Activated naive CD8-positive, alpha-beta T cell (primary cell): Measurements from ENCODE around the gene TRIM7.

Experiments
- H3K27ac Mint-ChIP-seq: one replicate; pipeline ENCODE4 v1.8.0; 2021; ENCODE audit warnings: mixed read lengths
- H3K27me3 Mint-ChIP-seq: one replicate; pipeline ENCODE4 v1.8.0; 2021; ENCODE audit warnings: mixed read lengths
- H3K36me3 Mint-ChIP-seq: one replicate; pipeline ENCODE4 v1.8.0; 2021; ENCODE audit warnings: mixed read lengths
- H3K4me1 Mint-ChIP-seq: one replicate; pipeline ENCODE4 v1.8.0; 2021; ENCODE audit warnings: low read depth, mixed read lengths
- H3K4me3 Mint-ChIP-seq: one replicate; pipeline ENCODE4 v1.8.0; 2021; ENCODE audit warnings: mild to moderate bottlenecking, mixed read lengths
- H3K9me3 Mint-ChIP-seq: one replicate; pipeline ENCODE4 v1.8.0; 2021; ENCODE audit warnings: low read depth, mixed read lengths

Gene TRIM7

DNA sequence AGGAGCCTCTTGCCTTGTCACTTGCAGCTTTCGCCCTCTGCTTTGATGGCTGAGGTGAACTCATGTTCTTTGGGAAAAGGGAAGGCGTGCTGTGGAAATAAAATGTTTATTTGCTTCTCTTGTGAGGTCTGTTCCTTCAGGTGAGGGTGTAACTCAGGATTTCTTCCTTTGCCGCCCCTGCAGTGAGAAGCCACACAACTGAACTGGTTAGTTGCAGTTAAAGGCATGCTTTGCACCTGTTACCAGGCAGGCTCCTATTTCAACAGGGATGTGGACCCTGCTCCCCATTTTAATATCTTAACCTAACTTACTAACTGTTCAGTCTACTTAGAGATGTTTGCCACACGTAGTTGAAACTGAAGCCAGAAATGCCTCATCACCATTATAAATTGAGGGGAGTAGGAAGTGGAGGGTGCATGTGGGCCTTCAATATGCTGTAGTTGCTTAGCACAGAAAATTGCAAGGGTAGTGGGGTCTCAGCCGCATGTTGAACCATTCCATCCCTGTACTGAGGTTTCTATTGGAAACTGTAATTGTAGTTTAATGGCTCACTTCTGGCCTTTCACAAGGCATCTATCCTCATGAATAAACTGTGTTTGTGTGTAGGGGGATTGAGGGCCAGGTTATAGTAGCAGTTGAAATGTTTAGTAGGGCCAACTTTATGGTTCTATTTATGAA is 30.8 kb upstream of the TRIM7 start:
- Mint-ChIP-seq H3K9me3 (no peaks in the 10 kb centered on the region), H3K4me3 (no peak overlapping the region), H3K27ac (peak overlapping the region; percentile 77), H3K27me3 (no peaks in the 10 kb centered on the region), H3K4me1 (peaks cover 36% of the 10 kb centered on the region), H3K36me3 (peaks cover 13% of the 10 kb centered on the region)

DNA sequence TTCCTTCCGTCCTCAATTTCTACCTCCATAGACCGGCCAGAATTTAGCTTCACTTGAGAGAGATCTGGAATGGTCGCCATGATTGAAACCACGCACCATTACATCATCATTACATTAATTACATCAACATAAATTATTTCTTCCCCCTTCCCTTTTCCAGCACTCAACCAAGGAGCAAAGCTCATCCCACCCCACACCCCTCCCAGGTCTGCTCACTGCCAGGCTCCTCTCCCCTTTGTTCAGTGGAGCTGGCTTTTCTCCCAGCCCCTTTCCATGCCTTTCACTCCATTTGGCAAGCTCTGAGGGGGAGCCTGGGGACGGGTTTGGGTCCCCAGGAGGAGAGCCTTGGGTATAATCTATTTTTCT is 30.3 kb upstream of the TRIM7 start:
- H3K27ac Mint-ChIP-seq, result peak overlapping the region; percentile 77
- H3K4me1 Mint-ChIP-seq, result peaks cover 38% of the 10 kb centered on the region
- H3K27me3 Mint-ChIP-seq, result no peaks in the 10 kb centered on the region
- peaks cover 13% of the 10 kb centered on the region for H3K36me3 Mint-ChIP-seq
- no peaks in the 10 kb centered on the region for H3K9me3 Mint-ChIP-seq
- no peak overlapping the region for H3K4me3 Mint-ChIP-seq

DNA sequence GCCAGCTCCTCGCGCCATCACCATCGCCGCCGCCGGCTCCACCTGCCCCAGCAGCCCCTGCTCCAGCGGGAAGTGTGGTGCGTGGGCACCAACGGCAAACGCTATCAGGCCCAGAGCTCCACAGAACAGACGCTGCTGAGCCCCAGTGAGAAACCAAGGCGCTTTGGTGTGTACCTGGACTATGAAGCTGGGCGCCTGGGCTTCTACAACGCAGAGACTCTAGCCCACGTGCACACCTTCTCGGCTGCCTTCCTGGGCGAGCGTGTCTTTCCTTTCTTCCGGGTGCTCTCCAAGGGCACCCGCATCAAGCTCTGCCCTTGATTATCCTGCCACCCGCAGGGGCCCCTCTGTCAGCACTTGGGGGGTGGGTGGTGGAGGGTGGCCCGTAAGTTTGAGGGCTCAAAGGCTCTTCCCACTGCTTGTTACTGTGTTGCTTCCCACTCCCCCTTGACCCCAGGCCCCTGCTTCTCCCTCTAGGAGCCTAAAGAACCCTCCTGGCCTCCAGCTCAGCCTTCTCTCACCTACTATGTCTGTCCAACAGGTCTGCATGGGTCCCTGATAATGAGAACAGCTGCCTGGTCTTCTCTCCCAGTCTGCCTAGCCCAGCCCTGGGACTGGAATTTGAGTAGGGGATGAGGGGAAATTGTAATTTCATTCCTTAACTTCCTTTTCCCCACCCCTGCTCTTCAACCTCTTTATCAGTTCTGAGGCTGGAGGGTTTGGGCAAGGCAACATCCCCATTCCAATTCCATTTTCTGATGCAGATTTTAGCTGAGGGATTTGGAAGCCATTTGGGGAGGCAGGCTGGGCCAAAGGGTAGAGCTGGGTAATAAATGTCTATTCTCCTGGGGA is 29.7 kb upstream of the TRIM7 start:
- no peaks in the 10 kb centered on the region for H3K27me3 Mint-ChIP-seq
- H3K27ac Mint-ChIP-seq, result peak overlapping the region; percentile 77
- peaks cover 39% of the 10 kb centered on the region for H3K4me1 Mint-ChIP-seq
- H3K9me3 Mint-ChIP-seq, result no peaks in the 10 kb centered on the region
- peaks cover 13% of the 10 kb centered on the region for H3K36me3 Mint-ChIP-seq
- no peak overlapping the region for H3K4me3 Mint-ChIP-seq

DNA sequence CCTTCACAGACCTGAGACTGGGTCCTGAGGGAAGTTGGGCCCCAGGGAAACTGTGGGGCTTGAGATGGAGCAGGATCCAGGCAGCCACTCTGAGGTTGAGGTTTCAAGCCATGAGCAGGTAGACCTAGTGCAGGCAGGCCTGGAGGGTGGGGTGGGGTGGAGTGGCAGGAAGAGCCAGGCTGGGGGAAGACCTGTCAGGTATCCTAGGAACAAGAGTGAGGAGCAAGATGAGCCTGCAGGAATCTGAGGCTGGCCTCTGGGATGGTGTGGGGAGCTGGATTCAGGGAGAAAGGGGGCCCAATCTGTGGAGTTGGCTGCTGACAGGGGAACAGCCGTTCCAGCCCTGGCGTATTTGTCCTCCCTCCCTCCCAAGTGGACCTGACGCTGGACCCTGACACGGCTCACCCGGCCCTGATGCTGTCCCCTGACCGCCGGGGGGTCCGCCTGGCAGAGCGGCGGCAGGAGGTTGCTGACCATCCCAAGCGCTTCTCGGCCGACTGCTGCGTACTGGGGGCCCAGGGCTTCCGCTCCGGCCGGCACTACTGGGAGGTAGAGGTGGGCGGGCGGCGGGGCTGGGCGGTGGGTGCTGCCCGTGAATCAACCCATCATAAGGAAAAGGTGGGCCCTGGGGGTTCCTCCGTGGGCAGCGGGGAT is 28.9 kb upstream of the TRIM7 start:
- no peaks in the 10 kb centered on the region for H3K27me3 Mint-ChIP-seq
- peaks cover 14% of the 10 kb centered on the region for H3K36me3 Mint-ChIP-seq
- H3K27ac Mint-ChIP-seq, result no peak overlapping the region
- H3K9me3 Mint-ChIP-seq, result no peaks in the 10 kb centered on the region
- H3K4me1 Mint-ChIP-seq, result peaks cover 41% of the 10 kb centered on the region
- no peak overlapping the region for H3K4me3 Mint-ChIP-seq

DNA sequence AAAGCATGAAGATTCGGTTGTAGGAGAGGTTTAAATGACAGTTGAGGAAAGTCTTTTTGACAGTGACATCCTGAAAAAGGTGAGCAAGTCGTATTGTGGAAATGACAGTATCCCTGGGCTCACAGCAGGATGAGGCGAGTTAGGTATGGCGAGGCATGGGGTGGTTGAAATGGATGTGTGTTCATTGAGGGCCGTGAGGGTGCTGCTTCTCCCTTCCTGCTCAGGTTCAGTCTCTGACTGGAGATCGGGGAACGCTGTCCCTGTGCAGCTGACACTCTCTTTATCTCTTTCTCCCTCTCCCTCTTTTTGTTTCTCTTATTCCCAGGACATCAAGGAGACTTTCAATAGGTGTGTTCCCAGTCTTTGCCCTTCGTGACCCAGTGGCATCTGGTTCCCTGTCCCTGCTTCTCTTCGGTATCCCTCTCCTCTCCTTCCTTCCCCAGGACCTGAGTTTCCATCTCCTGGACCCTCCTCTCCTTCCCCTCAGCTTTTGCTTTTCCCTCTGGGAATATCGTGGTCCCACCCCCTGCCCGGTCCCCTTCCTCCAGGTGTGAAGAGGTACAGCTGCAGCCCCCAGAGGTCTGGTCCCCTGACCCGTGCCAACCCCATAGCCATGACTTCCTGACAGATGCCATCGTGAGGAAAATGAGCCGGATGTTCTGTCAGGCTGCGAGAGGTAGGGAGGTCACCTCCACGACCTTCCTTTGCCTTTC is 28.2 kb upstream of the TRIM7 start:
- Mint-ChIP-seq H3K4me1 (peaks cover 37% of the 10 kb centered on the region), H3K27ac (peak overlapping the region; percentile 8), H3K9me3 (no peaks in the 10 kb centered on the region), H3K36me3 (peaks cover 12% of the 10 kb centered on the region), H3K27me3 (no peaks in the 10 kb centered on the region), H3K4me3 (no peak overlapping the region)

DNA sequence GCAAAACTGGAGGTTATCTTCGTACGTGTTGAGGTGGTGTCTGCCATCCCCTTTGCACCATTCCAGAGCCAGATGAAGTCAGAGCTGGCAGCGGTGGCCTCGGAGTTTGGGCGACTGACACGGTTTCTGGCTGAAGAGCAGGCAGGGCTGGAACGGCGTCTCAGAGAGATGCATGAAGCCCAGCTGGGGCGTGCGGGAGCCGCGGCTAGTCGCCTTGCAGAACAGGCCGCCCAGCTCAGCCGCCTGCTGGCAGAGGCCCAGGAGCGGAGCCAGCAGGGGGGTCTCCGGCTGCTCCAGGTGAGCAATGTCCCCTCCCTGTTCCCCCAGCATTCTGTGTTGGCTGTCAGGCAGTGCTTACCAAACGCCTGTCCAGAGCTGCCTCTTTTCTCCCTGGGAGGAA is 27.6 kb upstream of the TRIM7 start:
- H3K36me3 Mint-ChIP-seq, result peaks cover 8% of the 10 kb centered on the region
- no peaks in the 10 kb centered on the region for H3K27me3 Mint-ChIP-seq
- peaks cover 31% of the 10 kb centered on the region for H3K4me1 Mint-ChIP-seq
- no peak overlapping the region for H3K27ac Mint-ChIP-seq
- no peaks in the 10 kb centered on the region for H3K9me3 Mint-ChIP-seq
- H3K4me3 Mint-ChIP-seq, result no peak overlapping the region

DNA sequence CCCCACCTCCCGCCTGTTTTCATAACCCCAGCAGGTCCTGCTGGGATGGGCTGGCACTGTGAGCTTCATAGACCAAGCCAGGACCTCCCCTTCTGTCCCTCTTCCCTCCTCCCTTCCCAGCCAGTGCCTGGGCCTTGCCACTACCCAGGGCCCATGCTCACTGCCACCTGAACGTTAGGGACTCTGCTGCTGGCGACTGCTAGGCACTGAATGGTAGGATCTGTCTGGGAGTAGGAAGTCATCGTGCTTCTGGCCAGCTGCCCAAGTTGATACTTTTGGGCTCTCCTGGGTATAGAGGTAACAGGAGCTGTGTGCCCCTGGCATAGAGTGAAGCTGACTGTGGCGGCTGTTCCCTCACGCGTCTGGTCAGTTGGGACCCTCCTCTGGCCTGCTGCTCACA is 26.4 kb upstream of the TRIM7 start:
- no peaks in the 10 kb centered on the region for H3K27me3 Mint-ChIP-seq
- peaks cover 4% of the 10 kb centered on the region for H3K36me3 Mint-ChIP-seq
- no peak overlapping the region for H3K4me3 Mint-ChIP-seq
- no peak overlapping the region for H3K27ac Mint-ChIP-seq
- no peaks in the 10 kb centered on the region for H3K9me3 Mint-ChIP-seq
- peaks cover 23% of the 10 kb centered on the region for H3K4me1 Mint-ChIP-seq

DNA sequence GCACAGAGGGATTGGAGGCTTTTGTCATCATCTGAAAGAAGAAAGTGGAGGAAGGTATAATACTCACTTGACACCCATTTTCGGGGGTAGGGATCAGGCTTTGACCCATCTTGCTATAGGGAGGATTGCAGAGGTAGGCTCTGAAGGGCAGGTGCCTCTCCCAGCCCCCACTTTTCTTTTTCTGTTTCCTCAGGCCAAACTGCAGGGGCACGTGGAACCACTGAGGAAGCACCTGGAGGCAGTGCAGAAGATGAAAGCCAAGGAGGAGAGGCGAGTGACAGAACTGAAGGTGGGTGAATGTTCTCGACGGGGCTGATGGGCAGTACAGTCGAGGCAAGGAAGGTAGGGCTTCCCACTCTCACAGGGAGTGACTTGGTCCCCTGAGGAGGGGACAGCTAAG is 25.6 kb upstream of the TRIM7 start:
- Mint-ChIP-seq H3K4me1 (peaks cover 29% of the 10 kb centered on the region), H3K27ac (no peak overlapping the region), H3K36me3 (peaks cover 2% of the 10 kb centered on the region)

DNA sequence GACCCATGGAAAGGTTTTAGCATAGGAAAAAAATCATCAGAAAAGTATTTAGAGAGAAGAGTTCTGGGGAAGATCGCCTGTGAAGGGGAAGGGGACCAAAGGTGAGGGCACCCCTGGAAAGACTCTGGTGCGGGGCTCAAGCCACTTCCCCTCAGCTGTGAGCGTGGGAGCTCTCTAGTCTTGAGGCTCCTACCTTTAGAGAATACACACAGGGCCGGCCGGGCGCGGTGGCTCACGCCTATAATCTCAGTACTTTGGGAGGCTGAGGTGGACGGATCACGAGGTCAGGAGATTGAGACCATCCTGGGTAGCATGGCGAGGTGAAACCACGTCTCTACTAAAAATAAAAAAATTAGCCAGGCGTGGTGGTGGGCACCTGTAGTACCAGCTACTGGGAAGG is 25.0 kb upstream of the TRIM7 start:
- Mint-ChIP-seq H3K4me3 (no peak overlapping the region), H3K27ac (peak overlapping the region; percentile 90)

More for the DNA sequence above, 25.6 kb upstream of the TRIM7 start:
- Mint-ChIP-seq H3K27me3 (no peaks in the 10 kb centered on the region), H3K4me3 (no peak overlapping the region), H3K9me3 (no peaks in the 10 kb centered on the region)

DNA sequence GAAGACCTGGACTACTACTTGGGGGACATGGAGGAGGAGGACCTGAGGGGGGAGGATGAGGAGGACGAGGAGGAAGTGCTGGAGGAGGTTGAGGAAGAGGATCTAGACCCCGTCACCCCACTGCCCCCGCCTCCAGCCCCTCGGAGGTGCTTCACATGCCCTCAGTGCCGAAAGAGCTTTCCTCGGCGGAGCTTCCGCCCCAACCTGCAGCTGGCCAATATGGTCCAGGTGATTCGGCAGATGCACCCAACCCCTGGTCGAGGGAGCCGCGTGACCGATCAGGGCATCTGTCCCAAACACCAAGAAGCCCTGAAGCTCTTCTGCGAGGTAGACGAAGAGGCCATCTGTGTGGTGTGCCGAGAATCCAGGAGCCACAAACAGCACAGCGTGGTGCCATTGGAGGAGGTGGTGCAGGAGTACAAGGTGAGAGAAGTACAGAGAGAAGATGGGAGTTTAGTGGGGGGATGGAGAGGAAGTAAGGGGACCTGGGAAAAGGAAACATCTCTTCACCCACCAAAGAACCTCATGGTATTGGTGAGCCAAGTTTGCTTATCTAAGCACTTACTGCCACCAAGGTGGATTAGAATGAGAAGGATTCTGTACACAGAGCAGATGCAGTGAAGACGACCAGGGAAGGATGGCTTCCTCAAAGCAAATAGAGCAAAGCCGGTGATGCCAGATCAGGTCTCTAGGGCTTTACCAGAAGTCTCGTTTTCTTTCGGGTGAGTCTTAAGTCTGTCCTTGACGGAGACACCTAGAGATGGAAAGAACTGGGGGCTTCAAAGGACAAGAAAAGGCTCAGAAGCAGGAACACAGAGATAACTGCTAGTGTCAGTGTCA is 19.6 kb upstream of the TRIM7 start:
- peak overlapping the region; percentile 86 for H3K27ac Mint-ChIP-seq
- H3K9me3 Mint-ChIP-seq, result no peaks in the 10 kb centered on the region
- no peaks in the 10 kb centered on the region for H3K27me3 Mint-ChIP-seq
- H3K36me3 Mint-ChIP-seq, result peaks cover 2% of the 10 kb centered on the region
- peak overlapping the region; percentile 96 for H3K4me3 Mint-ChIP-seq
- peaks cover 54% of the 10 kb centered on the region for H3K4me1 Mint-ChIP-seq

More for the DNA sequence above, 25.0 kb upstream of the TRIM7 start:
- peaks cover 2% of the 10 kb centered on the region for H3K36me3 Mint-ChIP-seq
- H3K27me3 Mint-ChIP-seq, result no peaks in the 10 kb centered on the region
- peaks cover 35% of the 10 kb centered on the region for H3K4me1 Mint-ChIP-seq
- no peaks in the 10 kb centered on the region for H3K9me3 Mint-ChIP-seq

DNA sequence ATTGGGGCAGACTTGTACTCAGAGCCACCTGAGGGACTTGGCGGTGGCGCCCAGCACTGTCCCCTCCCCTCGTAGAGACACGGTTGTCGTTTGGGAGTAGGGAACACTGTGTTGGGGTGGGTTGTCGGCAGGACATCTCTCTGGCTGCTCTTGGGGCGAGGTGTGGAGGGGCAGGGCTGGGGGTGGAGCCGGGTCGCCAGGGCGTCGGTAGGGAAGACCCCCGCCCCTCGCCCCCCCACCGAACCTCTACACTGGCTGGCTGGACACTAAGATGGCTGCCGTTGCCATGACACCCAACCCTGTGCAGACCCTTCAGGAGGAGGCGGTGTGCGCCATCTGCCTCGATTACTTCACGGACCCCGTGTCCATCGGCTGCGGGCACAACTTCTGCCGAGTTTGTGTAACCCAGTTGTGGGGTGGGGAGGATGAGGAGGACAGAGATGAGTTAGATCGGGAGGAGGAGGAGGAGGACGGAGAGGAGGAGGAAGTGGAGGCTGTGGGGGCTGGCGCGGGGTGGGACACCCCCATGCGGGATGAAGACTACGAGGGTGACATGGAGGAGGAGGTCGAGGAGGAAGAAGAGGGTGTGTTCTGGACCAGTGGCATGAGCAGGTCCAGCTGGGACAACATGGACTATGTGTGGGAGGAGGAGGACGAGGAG is 18.9 kb upstream of the TRIM7 start:
- Mint-ChIP-seq H3K27me3 (no peaks in the 10 kb centered on the region), H3K4me1 (peaks cover 46% of the 10 kb centered on the region), H3K4me3 (peak overlapping the region; percentile 96), H3K9me3 (no peaks in the 10 kb centered on the region), H3K27ac (peak overlapping the region; percentile 99), H3K36me3 (no peaks in the 10 kb centered on the region)

DNA sequence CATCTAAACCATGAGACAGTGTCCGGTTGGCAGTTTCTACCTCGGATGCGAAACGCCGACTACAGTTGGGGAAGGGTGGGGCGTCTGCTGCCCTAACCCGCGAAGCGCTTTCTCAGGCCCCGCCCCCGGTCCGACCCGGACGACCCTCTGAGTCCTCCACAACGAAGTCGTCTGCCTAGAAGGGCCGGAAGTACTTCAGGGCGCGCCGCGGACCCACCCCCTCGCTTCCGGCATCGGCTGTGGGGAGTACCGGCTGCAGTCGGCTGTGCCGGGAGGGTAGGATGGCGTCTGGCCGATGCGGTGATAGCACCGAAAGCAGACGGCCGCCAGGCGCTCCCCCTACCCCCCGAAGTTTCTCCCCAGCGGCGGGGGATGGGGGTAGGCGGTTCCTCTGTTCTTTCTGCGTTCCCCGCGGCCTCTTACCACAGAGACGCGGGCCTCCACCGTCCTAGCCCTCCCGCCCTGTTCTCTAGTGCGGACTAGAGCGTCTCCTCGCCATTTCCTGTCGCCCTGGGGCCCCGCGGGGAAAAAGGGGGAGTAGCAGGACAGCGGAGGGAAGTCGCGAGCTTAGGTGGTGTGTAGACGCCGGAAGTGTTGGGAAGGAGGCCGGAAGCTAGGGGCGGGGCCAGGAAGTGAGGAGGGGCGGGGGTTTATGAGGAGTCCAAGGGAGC is 18.2 kb upstream of the TRIM7 start, which contains the start of gene TRIM41:
Gene TRIM41 (plus strand): TSS at position 224 of the 671 bp plus-strand sequence. CDS start 719 bp downstream, outside the sequence.
- peak within 1 kb of the TSS; percentile 96 for H3K4me3 Mint-ChIP-seq
- no peaks in the 10 kb centered on the region for H3K9me3 Mint-ChIP-seq
- peaks cover 49% of the 10 kb centered on the region for H3K4me1 Mint-ChIP-seq
- no peaks in the 10 kb centered on the region for H3K36me3 Mint-ChIP-seq
- H3K27me3 Mint-ChIP-seq, result no peaks in the 10 kb centered on the region
- H3K27ac Mint-ChIP-seq, result peak within 1 kb of the TSS; percentile 99

DNA sequence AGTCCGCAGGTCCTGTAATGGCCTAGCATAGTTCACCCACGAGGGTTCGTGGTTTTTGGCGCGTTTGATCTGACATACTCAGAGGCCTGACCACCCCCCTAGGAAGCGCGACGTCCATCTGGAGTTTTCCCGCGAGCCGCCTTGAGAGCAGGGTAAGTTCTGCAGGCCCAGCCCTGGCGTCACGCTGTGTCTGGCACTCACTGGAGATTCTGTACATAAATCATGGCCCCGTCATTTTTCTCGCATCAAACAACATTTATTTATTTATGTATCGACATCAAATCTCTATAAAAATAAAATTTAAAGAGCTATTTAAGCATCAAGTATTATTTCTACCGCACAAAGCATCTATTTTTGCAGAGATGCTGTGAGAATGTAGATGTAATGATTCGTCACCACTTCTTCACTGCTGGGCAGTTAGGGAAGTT is 17.6 kb upstream of the TRIM7 start:
- Mint-ChIP-seq H3K27me3 (no peaks in the 10 kb centered on the region), H3K36me3 (no peaks in the 10 kb centered on the region), H3K4me3 (peak overlapping the region; percentile 96), H3K27ac (peak overlapping the region; percentile 99), H3K9me3 (no peaks in the 10 kb centered on the region), H3K4me1 (peaks cover 54% of the 10 kb centered on the region)
